HG03280 (cell line): Measurements from ENCODE around the gene DHX57.

ENCODE experiments used
- ATAC-seq: cut with Tn5 transposase; IDR thresholded peaks from one replicate; pipeline ENCODE4 v1.9.1; 2021; ENCODE audit warnings: mild to moderate bottlenecking, moderate library complexity; ENCODE audit not compliant: unreplicated experiment

The DHX57 gene

GRCh38 chr2:38754506-38754905, 121.2 kb downstream of the DHX57 start:
- ATAC-seq = no peak

- ATAC-seq = no peak
Measured at GRCh38 chr2:38754049-38754448, 121.7 kb downstream of the DHX57 start.

- peak; percentile 1 for ATAC-seq
Measured at GRCh38 chr2:38751596-38752410, 123.9 kb downstream of the DHX57 start.

GRCh38 chr2:38750891-38751595, 124.7 kb downstream of the DHX57 start, which contains the start of gene SRSF7:
Gene SRSF7, minus strand, starts transcription at chr2:38751361. Its CDS starts 105 bp downstream, at chr2:38751256.
- peak; percentile 72 for ATAC-seq

- ATAC-seq = peak; percentile 32
Measured at GRCh38 chr2:38750011-38750890, 125.5 kb downstream of the DHX57 start.

- ATAC-seq = no peak
Measured at GRCh38 chr2:38748943-38749804, 126.6 kb downstream of the DHX57 start.

GRCh38 chr2:38748391-38748790, 127.3 kb downstream of the DHX57 start:
- no peak for ATAC-seq

- no peak for ATAC-seq
Measured at GRCh38 chr2:38747819-38748218, 127.9 kb downstream of the DHX57 start.
